Left lung (tissue), 10 donors: ENCODE results near the gene KIF6. TPM values are rescaled to one million over a fixed set of nuclear protein-coding genes. Genes with fewer than 3 reads are reported as not detected.

ENCODE experiments used
- ATAC-seq: fragments of 200-7000 bp; cut with Tn5 transposase; one replicate; pipeline ENCODE4 v1.9.1; 2020; ENCODE audit warnings: moderate library complexity
- DNase-seq, 4 donors: peaks; one replicate each; pipeline ENCODE4 v3.0.0-alpha.2; 2013 to 2020
- H3K27ac ChIP-seq, 2 donors: fragments of 200-600 bp; sonication (generic) in 1 of 2; one replicate each; pipeline versions ENCODE4 v1.5.0 to v1.8.0; 2020 to 2021
- H3K27me3 ChIP-seq, 2 donors: fragments of 200-600 bp; sonication (generic) in 1 of 2; one replicate each; pipeline versions ENCODE4 v1.5.0 to v1.8.0; 2020 to 2021
- H3K36me3 ChIP-seq, 2 donors: fragments of 200-600 bp; sonication (generic) in 1 of 2; one replicate each; pipeline versions ENCODE4 v1.5.0 to v1.8.0; 2020 to 2021
- H3K4me1 ChIP-seq, 2 donors: fragments of 200-600 bp; one replicate each; pipeline ENCODE4 v1.8.0; 2021
- H3K4me3 ChIP-seq, 2 donors: fragments of 200-600 bp; sonication (generic) in 1 of 2; one replicate each; pipeline versions ENCODE4 v1.5.0 to v1.8.0; 2020 to 2021; ENCODE audit warnings: mild to moderate bottlenecking in 1 of 2
- H3K9me3 ChIP-seq, 2 donors: fragments of 200-600 bp; sonication (generic) in 1 of 2; one replicate each; pipeline versions ENCODE4 v1.5.0 to v1.8.0; 2020 to 2021
- CTCF ChIP-seq, 2 donors: fragments of 200-600 bp; sonication (generic) in 1 of 2; IDR thresholded peaks; one replicate each; pipeline versions ENCODE4 v1.5.0 to v1.8.0; 2021; ENCODE audit warnings: antibody characterized with exemption in 2 of 2
- intact Hi-C, 2 donors: fragments of 100-400 bp; cut with DNase I; formaldehyde crosslinking; loops; one replicate each; pipeline versions ENCODE4 v1.11.2 to v1.14.2; 2022
- polyA plus RNA-seq, 6 donors: library from polyadenylated mRNA; unstranded; fragments of 120-200 nt; gene quantifications; one replicate each; pipeline ENCODE4 v1.2.1, GENCODE V29; 2013; ENCODE audit not compliant: insufficient read length in 6 of 6
- total RNA-seq, 2 donors: library from RNA; stranded (reverse); fragmentation: NEBNext Ultra II Directional; extraction: Animal tissue kit (Norgen Biotek cat#: 25700); gene quantifications; one replicate each; pipeline ENCODE4 v1.2.1, GENCODE V29; 2021
- donor health status: DM: no; HTN: yes; CAD: no.
- donor health status: DM: no; HTN: no; CAD: no.

KIF6 gene
- total and polyA plus RNA-seq, 8 donors: 0.93 to 4.4 (median 2.8) TPM

- ATAC-seq: no peak
These were observed 335.8 kb downstream of the KIF6 start for GRCh38 chr6:39389484-39389767.

DNA sequence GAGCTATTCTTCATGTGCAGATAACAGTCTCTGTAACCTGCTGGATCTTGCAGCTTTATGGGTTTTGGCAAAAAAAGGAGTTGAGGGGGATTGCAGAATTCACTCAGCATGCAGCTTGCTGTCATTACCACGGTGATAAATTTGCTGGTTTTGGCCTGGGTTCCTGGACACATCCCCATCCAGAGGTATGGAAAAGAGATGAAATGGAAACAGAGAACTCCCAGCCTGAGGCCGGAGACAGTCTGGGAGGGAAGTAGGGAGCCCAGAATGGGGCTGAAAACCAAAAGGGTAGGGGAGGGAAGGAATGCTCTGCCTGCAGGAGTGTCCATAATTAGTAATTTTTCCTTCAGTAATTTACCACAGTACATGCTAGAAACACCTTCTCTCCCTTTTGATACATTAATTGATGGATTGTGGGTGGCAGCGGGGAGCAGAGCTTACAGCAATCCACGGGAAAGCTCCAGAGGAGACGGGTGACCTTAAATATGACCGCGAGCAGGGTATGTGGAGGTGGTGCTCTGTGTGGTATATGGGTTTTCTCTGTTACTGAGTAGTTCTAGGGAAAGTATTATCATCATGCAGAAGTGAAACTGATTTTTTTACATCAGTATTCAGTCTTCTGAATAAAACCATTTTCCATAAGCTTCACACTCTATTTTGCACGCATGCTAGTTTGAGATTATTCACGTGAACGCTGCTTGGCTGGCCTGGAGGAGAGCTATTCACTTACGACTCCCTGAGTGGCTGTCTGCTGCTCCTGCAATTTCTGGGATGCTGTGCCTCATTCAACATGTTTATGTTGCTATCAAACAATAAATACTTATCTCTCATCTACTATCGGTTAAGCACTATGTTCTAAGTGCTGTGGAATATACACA lies 336.4 kb downstream of the KIF6 start:
- DNase-seq: no peak
- Histone ChIP-seq H3K4me1 (no peaks in the 10 kb centered on the region), H3K36me3 (no peaks in the 10 kb centered on the region), H3K9me3 (no peaks in the 10 kb centered on the region), H3K4me3 (no peak overlapping the region), H3K27ac (no peak overlapping the region), H3K27me3 (no peaks in the 10 kb centered on the region)
- ATAC-seq: no peak
- intact Hi-C loops: no loop called here
- TF ChIP-seq CTCF (IDR thresholded peaks at IDR 0.05): no peak

More at GRCh38 chr6:39389484-39389767, 335.8 kb downstream of the KIF6 start:
- no peak for DNase-seq
- TF ChIP-seq CTCF (IDR thresholded peaks at IDR 0.05): no peak
- no peak overlapping the region for H3K27ac ChIP-seq
- no peaks in the 10 kb centered on the region for H3K4me1 ChIP-seq
- H3K4me3 ChIP-seq: no peak overlapping the region
- H3K9me3 ChIP-seq: no peaks in the 10 kb centered on the region
- H3K36me3 ChIP-seq: no peaks in the 10 kb centered on the region
- H3K27me3 ChIP-seq: no peaks in the 10 kb centered on the region
- intact Hi-C loops: no loop called here

GRCh38 chr6:39387785-39388184 lies 337.4 kb downstream of the KIF6 start:
- intact Hi-C loops: no loop called here
- Histone ChIP-seq H3K4me3 (no peak overlapping the region), H3K27me3 (no peaks in the 10 kb centered on the region), H3K9me3 (no peaks in the 10 kb centered on the region), H3K27ac (no peak overlapping the region), H3K4me1 (no peaks in the 10 kb centered on the region), H3K36me3 (no peaks in the 10 kb centered on the region)
- no peak for TF ChIP-seq CTCF (IDR thresholded peaks at IDR 0.05)
- DNase-seq (no peak), ATAC-seq (no peak)

DNA sequence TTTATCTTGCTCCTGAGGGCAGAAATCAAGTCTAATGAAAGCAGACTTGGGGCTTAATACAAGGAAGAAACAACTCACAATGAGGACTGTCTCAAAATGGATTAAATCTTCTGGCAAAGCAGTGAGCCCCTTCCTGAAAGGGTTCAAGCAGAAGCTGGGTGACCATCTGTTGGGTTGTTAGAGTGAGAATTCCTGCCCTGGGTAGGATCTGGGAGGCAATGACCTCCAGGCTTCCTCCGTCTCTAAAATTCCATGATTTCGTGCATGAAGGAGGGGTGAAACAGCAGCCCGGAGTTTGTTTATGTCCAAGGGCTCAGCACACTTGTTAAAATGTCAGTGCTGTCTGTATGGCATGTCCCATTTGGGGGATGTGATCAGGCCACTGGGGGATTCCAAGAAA lies 338.7 kb downstream of the KIF6 start:
- intact Hi-C loops: no loop called here
- no peak for TF ChIP-seq CTCF (IDR thresholded peaks at IDR 0.05)
- no peaks in the 10 kb centered on the region for H3K27me3 ChIP-seq
- H3K36me3 ChIP-seq: no peaks in the 10 kb centered on the region
- ATAC-seq: no peak
- no peaks in the 10 kb centered on the region for H3K9me3 ChIP-seq
- H3K27ac ChIP-seq: no peak overlapping the region
- DNase-seq: no peak
- H3K4me3 ChIP-seq: no peak overlapping the region
- no peaks in the 10 kb centered on the region for H3K4me1 ChIP-seq

GRCh38 chr6:39381550-39382140 lies 343.6 kb downstream of the KIF6 start:
- no peak overlapping the region for H3K4me3 ChIP-seq
- no peaks in the 10 kb centered on the region for H3K27me3 ChIP-seq
- no peaks in the 10 kb centered on the region for H3K9me3 ChIP-seq
- no peak overlapping the region for H3K27ac ChIP-seq
- H3K4me1 ChIP-seq: no peaks in the 10 kb centered on the region
- intact Hi-C loops: no loop called here
- ATAC-seq: no peak
- DNase-seq: no peak
- no peaks in the 10 kb centered on the region for H3K36me3 ChIP-seq
- no peak for TF ChIP-seq CTCF (IDR thresholded peaks at IDR 0.05)
